ENCODE results near the gene BANP.

DNA sequence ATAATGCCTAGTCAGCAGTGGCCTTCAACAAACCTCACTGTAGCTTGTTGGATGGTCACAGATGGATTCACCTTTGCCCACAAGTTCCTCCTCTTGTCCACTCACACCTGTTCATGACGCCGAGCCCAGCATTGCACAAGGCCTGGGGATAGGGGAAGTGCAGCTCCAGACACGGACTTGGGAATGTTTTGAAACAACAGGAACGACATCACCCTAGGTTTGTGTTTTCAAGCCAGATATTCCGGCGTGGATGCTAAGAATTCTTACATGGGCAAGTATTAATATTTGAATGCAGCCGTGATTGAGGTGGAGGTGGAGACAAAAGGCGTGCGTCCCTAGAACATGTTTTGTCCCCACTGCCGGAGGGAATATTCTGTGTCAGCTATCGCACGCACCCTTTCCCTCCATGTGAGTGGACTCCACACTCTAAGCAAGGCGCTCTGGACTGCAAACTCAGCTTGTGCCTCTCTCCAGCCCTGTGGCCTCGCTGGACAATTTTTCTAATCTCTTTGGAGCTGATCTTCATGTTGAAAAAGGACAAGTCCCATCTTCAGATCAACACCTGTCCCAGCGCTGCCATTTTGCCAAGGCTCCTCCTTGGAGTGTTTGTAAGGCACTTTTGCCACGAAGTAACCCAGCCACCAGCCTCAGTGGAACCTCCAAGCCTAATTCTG lies 2.0 kb upstream of the BANP start:
- TF ChIP-seq, protein P1, sequence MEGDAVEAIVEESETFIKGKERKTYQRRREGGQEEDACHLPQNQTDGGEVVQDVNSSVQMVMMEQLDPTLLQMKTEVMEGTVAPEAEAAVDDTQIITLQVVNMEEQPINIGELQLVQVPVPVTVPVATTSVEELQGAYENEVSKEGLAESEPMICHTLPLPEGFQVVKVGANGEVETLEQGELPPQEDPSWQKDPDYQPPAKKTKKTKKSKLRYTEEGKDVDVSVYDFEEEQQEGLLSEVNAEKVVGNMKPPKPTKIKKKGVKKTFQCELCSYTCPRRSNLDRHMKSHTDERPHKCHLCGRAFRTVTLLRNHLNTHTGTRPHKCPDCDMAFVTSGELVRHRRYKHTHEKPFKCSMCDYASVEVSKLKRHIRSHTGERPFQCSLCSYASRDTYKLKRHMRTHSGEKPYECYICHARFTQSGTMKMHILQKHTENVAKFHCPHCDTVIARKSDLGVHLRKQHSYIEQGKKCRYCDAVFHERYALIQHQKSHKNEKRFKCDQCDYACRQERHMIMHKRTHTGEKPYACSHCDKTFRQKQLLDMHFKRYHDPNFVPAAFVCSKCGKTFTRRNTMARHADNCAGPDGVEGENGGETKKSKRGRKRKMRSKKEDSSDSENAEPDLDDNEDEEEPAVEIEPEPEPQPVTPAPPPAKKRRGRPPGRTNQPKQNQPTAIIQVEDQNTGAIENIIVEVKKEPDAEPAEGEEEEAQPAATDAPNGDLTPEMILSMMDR (conservative IDR thresholded peaks at IDR 0.05; ENCODE audit: low read length), result no peak
- TF ChIP-seq EZH2phosphoT487 (IDR thresholded peaks at IDR 0.05; ENCODE audit: borderline replicate concordance, low read depth, low read length), result no peak
